GM21786 (cell line): ENCODE data around the gene CCDC91.
A peak's percentile ranks its signal among the peaks of the same experiment; 100 is the strongest.
"Not testable (repeated sequence)": the region's sequence is repeated elsewhere in the genome, so short reads cannot be mapped to it uniquely, and the experiment has no call there.

Source experiments
- ATAC-seq: cut with Tn5 transposase; IDR thresholded peaks from one replicate; pipeline ENCODE4 v1.9.1; 2021; ENCODE audit not compliant: unreplicated experiment

Gene CCDC91

GRCh38 chr12:28180786-28181185 is 9.5 kb upstream of the CCDC91 start:
- no peak for ATAC-seq

DNA sequence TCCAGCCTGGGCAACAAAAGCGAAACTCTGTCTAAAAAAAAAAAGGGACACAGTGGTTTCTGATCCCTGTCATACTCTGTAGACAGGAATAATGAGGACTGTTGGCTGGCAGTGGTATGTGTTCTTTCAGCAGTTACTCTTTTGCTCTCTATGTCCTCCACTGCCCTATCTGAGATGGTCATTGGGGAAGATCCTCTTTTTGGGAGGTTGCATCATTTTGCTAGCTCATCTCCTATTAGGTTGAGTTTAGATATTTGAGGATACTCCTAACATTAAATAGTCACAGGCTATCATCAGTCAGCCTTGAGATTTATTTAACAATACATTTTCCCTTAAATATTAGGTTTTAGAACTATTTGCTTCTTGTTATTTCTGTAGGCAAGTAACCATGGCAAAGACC is 5.9 kb upstream of the CCDC91 start:
- no peak for ATAC-seq

GRCh38 chr12:28186500-28186899 is 3.8 kb upstream of the CCDC91 start:
- no peak for ATAC-seq

GRCh38 chr12:28189784-28190320 is 404 bp upstream of the CCDC91 start:
- no peak for ATAC-seq

DNA sequence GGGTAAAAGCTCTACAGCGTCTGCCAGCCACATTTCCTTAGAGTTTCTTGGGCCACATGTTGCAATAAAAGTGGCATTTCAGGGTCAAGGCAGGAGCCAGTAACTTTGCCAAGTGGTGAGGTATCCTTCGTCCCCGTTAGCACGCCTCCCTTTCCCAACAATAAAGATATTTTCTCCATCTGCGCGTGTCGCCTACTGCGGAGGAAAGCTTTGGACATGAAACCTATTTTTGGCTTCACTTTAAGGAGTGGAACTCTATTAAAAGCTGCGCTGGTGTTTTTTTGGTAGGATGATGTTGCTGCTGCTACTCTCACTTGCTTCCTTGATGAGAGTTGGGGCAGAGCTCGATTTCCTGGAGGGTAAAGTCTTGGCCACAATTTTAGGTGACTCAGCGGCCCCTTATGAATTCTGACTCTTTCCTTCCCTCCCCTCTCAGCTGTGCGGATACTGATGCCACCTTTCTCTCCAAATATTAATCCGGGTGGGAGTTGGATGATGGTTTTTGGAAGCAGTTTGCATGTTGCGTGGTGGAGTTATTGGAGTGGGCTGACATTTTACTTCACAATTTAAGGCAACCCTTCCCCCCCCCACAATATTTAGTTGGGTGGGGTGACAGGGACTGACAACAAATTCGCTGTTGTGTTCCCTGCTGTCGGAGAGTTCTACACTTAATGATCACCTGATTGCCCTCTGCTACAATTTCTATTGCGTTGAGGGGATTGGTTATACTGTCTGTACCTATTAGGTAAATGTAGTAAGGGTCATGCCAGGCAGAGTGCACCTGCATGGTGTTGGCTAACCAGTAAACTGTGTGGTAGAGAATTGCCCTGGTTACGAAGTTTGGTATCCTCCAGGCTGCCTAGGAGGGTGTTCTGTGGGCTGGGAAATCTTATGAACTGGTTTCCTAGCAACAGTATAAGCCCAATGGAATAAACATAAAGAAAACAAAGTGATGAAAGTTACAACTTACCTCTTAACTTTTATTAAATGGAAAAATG is 1.1 kb downstream of the CCDC91 start:
- ATAC-seq, result peak; percentile 4

DNA sequence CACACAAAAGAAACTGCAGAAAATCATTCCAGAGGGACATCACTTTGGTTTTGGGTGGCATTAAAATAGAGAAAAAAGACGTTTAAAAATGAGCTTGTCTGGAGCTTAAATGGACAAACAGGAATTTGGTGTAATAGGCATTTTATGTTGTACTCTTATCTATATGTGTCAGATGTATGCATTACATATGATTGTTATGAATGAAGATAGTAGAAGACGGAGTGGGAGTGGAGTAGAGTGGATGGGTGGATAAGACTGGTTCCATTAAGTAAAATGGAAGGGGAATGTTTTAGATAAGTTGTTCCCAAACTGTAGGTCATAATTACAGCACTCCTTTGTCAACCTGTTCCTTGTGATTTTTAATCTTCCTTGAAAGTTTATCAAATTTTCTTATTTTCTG is 1.9 kb downstream of the CCDC91 start:
- ATAC-seq, result no peak

- not testable (repeated sequence) for ATAC-seq
These were observed 4.4 kb downstream of the CCDC91 start for GRCh38 chr12:28194621-28195020.

DNA sequence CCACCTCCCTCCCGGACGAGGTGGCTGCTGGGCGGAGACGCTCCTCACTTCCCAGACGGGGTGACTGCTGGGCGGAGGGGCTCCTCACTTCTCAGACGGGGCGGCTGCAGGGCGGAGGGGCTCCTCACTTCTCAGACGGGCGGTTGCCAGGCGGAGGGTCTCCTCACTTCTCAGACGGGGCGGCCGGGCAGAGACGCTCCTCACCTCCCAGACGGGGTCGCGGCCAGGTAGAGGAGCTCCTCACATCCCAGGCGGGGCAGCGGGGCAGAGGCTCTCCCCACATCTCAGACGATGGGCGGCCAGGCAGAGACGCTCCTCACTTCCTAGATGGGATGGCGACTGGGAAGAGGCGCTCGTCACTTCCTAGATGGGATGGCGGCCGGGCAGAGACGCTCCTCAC is 10.9 kb downstream of the CCDC91 start:
- ATAC-seq, result not testable (repeated sequence)

- no peak for ATAC-seq
These were observed 12.3 kb downstream of the CCDC91 start for GRCh38 chr12:28202374-28203130.

GRCh38 chr12:28209782-28210181 is 19.5 kb downstream of the CCDC91 start:
- ATAC-seq, result no peak

DNA sequence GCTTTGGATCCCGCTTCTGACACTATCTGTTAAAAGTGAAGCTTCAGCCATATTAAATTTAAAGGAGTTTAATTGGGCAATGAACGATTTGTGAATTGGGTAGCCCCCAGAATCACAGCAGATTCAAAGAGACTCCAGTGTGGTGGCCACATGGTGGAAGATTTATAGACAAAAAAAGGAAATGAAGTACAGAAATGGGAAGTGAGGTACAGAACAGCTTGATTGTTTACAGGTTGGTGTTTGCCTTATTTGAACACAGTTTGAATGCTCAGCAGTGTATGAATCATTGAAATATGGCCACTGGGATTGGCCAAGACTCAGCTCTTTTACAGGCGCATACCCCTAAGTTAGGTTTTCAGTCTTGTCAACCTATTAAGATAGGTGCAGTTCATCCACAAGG is 21.9 kb downstream of the CCDC91 start:
- no peak for ATAC-seq

DNA sequence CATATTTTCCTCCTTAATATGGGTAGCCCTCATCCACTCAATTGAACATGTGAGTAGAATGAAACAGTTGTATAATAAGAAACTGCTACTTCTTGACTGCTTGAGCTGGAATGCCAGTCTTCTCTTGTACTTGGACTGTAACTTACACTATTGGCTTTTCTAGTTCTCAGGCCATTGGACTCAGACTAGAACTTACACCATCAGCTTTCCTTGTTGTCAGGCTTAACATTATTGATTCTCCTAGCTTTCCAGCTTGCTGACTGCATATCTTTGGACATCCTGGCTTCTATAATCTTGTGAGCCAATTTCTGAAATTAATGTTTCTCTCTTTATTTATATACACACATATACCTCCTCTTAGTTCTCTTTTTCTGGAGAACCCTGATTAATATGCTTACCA is 24.8 kb downstream of the CCDC91 start:
- ATAC-seq, result no peak

DNA sequence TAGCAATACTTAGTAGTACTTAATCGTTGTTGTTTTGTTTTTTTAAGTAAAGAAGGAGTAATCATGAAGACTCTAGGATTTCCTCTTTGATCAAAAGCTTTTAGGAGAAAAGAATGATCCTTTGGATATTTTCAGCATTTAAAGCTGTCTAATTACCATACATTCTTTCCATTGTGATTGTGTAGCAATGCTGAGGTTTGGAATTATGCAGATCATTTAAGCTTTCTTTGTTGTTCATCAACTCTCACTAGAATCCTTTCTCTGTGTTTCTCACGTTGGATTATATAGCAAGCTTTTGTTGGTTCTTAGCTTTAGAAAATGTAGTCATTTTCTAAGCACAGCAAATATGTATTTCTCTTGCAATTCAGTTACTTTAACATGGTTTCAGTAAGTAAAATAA is 25.8 kb downstream of the CCDC91 start:
- ATAC-seq, result no peak

- no peak for ATAC-seq
These were observed 27.5 kb downstream of the CCDC91 start for GRCh38 chr12:28217805-28218204.

DNA sequence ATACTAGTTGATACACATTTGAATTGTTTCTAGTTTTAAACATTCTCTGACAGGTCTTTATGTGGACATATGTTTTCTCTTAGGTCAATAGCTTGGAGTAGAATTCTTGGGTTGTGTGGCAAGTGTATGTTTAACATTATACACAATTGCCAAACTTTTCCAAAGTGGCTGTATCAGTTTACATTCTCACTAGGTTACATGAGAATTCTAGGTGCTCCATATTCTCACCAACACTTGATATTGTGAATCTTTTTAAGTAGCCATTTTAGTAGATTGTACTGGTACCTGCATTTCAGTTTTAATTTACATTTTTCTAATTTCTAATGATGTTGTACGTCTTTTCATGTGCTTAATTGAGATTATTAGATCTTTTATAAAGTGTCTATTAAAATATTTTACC is 28.6 kb downstream of the CCDC91 start:
- ATAC-seq, result no peak

DNA sequence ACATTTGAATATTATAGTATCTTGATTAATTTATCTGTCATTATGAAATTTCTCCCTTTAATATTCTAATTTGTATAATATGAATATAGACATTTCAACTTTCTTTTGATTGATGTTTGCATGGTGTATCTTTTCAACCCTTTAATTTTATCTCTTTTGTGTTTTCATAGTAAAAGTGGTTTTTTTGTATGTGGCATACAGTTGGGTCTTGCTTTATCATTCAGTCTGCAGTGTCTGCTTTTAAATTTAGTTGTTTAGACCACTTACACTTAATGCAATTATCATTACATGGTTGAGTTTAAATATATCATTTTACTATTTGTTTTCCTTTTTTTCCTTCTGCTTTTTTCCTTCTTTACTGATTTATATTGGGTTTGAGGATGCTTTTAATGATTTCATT is 29.6 kb downstream of the CCDC91 start:
- ATAC-seq, result no peak

DNA sequence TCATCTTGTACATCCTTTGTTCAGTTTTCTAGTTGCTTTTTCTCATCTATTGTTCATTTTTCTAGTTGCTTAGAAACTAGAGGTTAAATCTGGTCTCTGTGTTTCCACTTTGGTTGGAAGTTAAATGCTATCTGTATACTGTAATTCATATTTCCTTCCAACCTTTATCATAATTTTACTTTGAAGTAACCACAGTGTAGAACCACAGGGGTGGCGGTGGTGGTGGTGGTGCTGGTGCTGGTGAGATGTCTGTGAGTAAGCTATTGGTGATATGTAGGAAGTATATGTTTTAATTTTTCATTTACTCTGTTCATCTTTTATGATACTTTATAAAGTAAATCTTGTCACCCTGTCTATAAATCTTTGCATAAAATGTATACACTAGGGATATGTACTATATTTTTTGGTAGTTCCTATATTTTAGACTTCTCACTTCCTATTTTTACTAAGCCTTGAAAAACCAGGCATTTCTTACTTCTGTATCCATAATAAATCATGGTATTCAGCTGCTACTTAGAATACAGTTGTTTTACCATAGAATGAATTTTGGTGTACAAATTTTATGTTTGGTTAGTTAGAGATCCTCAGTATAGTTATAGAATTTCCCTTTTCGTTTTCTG is 31.9 kb downstream of the CCDC91 start:
- ATAC-seq, result no peak

GRCh38 chr12:28223025-28223554 is 32.8 kb downstream of the CCDC91 start:
- ATAC-seq, result peak; percentile 93

- peak; percentile 5 for ATAC-seq
These were observed 33.6 kb downstream of the CCDC91 start for GRCh38 chr12:28223858-28224257.

DNA sequence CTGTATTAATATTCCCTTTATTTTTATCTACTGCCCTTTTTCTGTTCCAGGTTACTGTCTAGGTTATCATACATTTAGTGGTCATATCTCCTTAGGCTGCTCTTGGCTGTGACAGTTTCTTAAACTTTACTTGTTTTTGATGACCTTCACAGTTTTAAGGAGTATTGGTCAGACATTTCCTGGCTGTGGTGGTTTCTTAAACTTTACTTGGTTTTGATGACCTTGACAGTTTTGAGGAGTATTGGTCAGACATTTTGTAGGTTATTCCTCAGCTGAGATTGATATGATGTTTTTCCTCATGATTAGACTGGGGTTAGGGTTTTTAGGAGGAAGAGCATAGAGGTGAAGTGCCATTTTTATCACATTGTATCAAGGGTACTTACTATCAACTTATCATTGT is 36.4 kb downstream of the CCDC91 start:
- no peak for ATAC-seq

DNA sequence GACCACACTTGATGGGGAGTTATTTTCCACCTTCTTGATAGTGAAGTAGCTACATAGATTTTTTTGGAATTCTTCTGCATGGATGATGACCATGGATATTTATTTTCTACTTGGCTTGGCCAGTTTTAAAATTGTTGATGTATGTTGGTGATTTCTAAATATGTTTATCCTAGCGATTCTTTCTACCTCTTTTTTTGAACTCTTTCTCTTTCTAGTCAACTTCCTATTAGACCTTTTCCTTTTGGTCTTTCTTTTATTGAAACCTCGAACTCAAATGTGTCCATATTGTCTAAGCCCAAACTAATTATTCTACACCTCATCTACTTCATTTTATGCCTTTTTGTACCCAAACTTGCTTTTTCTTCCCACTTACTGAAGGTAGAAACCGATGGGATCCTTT is 37.0 kb downstream of the CCDC91 start:
- ATAC-seq, result no peak
